CD8-positive, alpha-beta memory T cell (primary cell): ENCODE data around the gene LYPD5. TPM values are rescaled to one million over a fixed set of nuclear protein-coding genes. Genes with fewer than 3 reads are reported as not detected.
"Not testable (repeated sequence)": the region's sequence is repeated elsewhere in the genome, so short reads cannot be mapped to it uniquely, and the experiment has no call there.

Source experiments
- CTCF ChIA-PET: fragments of 350-600 bp; sonication (Branson Sonifier 250); formaldehyde crosslinking; loops from one replicate; lab custom pipeline; 2021; ENCODE audit warnings: antibody characterized with exemption; lab: Charles Lee
- POLR2A ChIA-PET: fragments of 350-600 bp; sonication (Branson Sonifier 250); formaldehyde crosslinking; loops from one replicate; lab custom pipeline; 2021; ENCODE audit warnings: antibody characterized with exemption; lab: Charles Lee
- DNase-seq, 5 donors: peaks; one replicate each; pipeline versions ENCODE4 v3.0.0 to v3.0.0-alpha.2; 2020 to 2022; ENCODE audit warnings: mixed read lengths in 1 of 5
- H3K27ac ChIP-seq: one replicate; pipeline ENCODE4 v1.7.0; 2013; ENCODE audit warnings: low read depth, mild to moderate bottlenecking, low read length, moderate library complexity
- H3K27me3 ChIP-seq: 2 replicates; pipeline ENCODE4 v1.7.0; 2013; ENCODE audit warnings: low read length, mild to moderate bottlenecking; ENCODE audit not compliant: insufficient read depth, poor library complexity, severe bottlenecking
- H3K36me3 ChIP-seq: 2 replicates; pipeline ENCODE4 v1.7.0; 2013; ENCODE audit warnings: mild to moderate bottlenecking, low read length, moderate library complexity; ENCODE audit not compliant: insufficient read depth
- H3K4me1 ChIP-seq: 2 replicates; pipeline ENCODE4 v1.7.0; 2013; ENCODE audit warnings: mild to moderate bottlenecking, low read length, moderate library complexity; ENCODE audit not compliant: insufficient read depth
- H3K4me3 ChIP-seq: 2 replicates; pipeline ENCODE4 v1.7.0; 2013; ENCODE audit warnings: mild to moderate bottlenecking, low read length
- H3K9me3 ChIP-seq: 2 replicates; pipeline ENCODE4 v1.7.0; 2013; ENCODE audit warnings: mild to moderate bottlenecking, low read length
- H3K27ac Mint-ChIP-seq, 8 donors: one replicate each; pipeline ENCODE4 v1.8.0; 2020 to 2021; ENCODE audit warnings: mixed read lengths in 8 of 8, mild to moderate bottlenecking in 6 of 8, inconsistent platforms in 3 of 8, moderate library complexity in 3 of 8
- H3K27me3 Mint-ChIP-seq, 2 donors: one replicate each; pipeline ENCODE4 v1.8.0; 2020 to 2021; ENCODE audit warnings: mixed read lengths in 2 of 2, mild to moderate bottlenecking in 1 of 2, moderate library complexity in 1 of 2
- H3K36me3 Mint-ChIP-seq, 3 donors: one replicate each; pipeline ENCODE4 v1.8.0; 2020 to 2021; ENCODE audit warnings: mixed read lengths in 3 of 3, inconsistent platforms in 1 of 3, mild to moderate bottlenecking in 1 of 3
- H3K4me1 Mint-ChIP-seq, 3 donors: one replicate each; pipeline ENCODE4 v1.8.0; 2020 to 2021; ENCODE audit warnings: mixed read lengths in 3 of 3, inconsistent platforms in 1 of 3, mild to moderate bottlenecking in 1 of 3
- H3K4me3 Mint-ChIP-seq, 7 donors: one replicate each; pipeline ENCODE4 v1.8.0; 2020 to 2021; ENCODE audit warnings: mixed read lengths in 7 of 7, mild to moderate bottlenecking in 6 of 7, moderate library complexity in 4 of 7, inconsistent platforms in 2 of 7
- H3K9me3 Mint-ChIP-seq, 5 donors: one replicate each; pipeline ENCODE4 v1.8.0; 2020 to 2022; ENCODE audit warnings: mixed read lengths in 5 of 5, mild to moderate bottlenecking in 3 of 5, moderate library complexity in 2 of 5, inconsistent platforms in 1 of 5
- polyA plus RNA-seq: library from polyadenylated mRNA; unstranded; fragments of 300-500 nt; fragmentation: Illumina TruSeq; gene quantifications from one replicate; pipeline ENCODE4 v1.2.3, GENCODE V29; 2021
- total RNA-seq, 2 experiments: library from RNA; stranded (reverse); gene quantifications; one replicate each; pipeline ENCODE4 v1.2.3, GENCODE V29; 2021

The LYPD5 gene
- total and polyA plus RNA-seq, 3 experiments from 2014 or later: 0.68 to 0.80 TPM; not detected in 1

- Mint-ChIP-seq H3K27me3 (peaks cover 23 to 31% of the 10 kb centered on the region in 2 donors), H3K36me3 (peaks cover 0 to 18% (median 16%) of the 10 kb centered on the region in 3 donors), H3K4me3 (peak overlapping the region in 1 of 7 donors; percentile 27), H3K4me1 (peaks cover 26 to 34% (median 31%) of the 10 kb centered on the region in 3 donors)
- H3K9me3 Mint-ChIP-seq, POLR2A ChIA-PET, H3K27ac ChIP-seq, CTCF ChIA-PET, H3K9me3 ChIP-seq, DNase-seq, H3K36me3 ChIP-seq, H3K4me3 ChIP-seq, H3K27ac Mint-ChIP-seq: not testable (repeated sequence)
- Histone ChIP-seq H3K4me1 (peaks cover 14% of the 10 kb centered on the region), H3K27me3 (peaks cover 15% of the 10 kb centered on the region)
Observed at GRCh38 chr19:43824572-43824971, 22.3 kb upstream of the LYPD5 start.

- Mint-ChIP-seq H3K4me1 (peaks cover 26 to 34% (median 31%) of the 10 kb centered on the region in 3 donors), H3K36me3 (peaks cover 0 to 14% (median 10%) of the 10 kb centered on the region in 3 donors), H3K27me3 (peaks cover 23 to 31% of the 10 kb centered on the region in 2 donors), H3K4me3 (peak overlapping the region in 1 of 7 donors; percentile 63)
- H3K36me3 ChIP-seq, H3K27ac Mint-ChIP-seq, POLR2A ChIA-PET, H3K27ac ChIP-seq, DNase-seq, CTCF ChIA-PET, H3K9me3 Mint-ChIP-seq, H3K4me3 ChIP-seq, H3K9me3 ChIP-seq: not testable (repeated sequence)
- peaks cover 14% of the 10 kb centered on the region for H3K4me1 ChIP-seq
- H3K27me3 ChIP-seq: peaks cover 15% of the 10 kb centered on the region
Observed at GRCh38 chr19:43823856-43824255, 21.6 kb upstream of the LYPD5 start.

DNA sequence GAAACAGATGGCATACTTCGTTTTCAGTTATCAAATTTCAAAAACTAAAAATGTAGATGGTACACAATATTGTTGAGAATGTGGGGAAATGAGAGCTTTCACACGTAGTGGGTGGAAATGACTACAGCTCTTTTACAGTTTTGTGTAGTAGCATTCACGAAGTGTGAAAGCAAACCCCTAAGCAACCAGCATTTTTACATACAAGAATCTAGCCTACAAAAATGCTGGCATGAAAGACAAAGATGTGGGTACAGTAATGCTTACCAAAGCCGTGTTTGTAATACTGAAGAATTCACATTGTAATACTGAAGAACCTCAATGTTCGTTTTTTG is 18.6 kb upstream of the LYPD5 start:
- peaks cover 0 to 8% (median 0%) of the 10 kb centered on the region in 5 donors for H3K9me3 Mint-ChIP-seq
- H3K4me1 ChIP-seq: no peaks in the 10 kb centered on the region
- H3K27me3 ChIP-seq: peaks cover 19% of the 10 kb centered on the region
- peaks cover 9 to 11% (median 9%) of the 10 kb centered on the region in 3 donors for H3K4me1 Mint-ChIP-seq
- H3K4me3 ChIP-seq: no peak overlapping the region
- no peaks in the 10 kb centered on the region for H3K9me3 ChIP-seq
- H3K27me3 Mint-ChIP-seq: peaks cover 28 to 48% of the 10 kb centered on the region in 2 donors
- no peak overlapping the region for H3K27ac Mint-ChIP-seq
- CTCF ChIA-PET: no interaction called here
- POLR2A ChIA-PET: no interaction called here
- H3K4me3 Mint-ChIP-seq: peak overlapping the region in 6 of 7 donors; percentile 36 to 87 (median 81)
- H3K36me3 Mint-ChIP-seq: peaks cover 0 to 18% (median 0%) of the 10 kb centered on the region in 3 donors
- no peaks in the 10 kb centered on the region for H3K36me3 ChIP-seq
- no peak overlapping the region for H3K27ac ChIP-seq
- DNase-seq: no peak

GRCh38 chr19:43820098-43820883 is 18.0 kb upstream of the LYPD5 start:
- peaks cover 19% of the 10 kb centered on the region for H3K27me3 ChIP-seq
- peaks cover 28 to 49% of the 10 kb centered on the region in 2 donors for H3K27me3 Mint-ChIP-seq
- peaks cover 0 to 18% (median 0%) of the 10 kb centered on the region in 3 donors for H3K36me3 Mint-ChIP-seq
- peak overlapping the region; percentile 21 for H3K4me3 ChIP-seq
- ChIA-PET POLR2A (no interaction called here), CTCF (no interaction called here)
- peaks cover 9 to 11% (median 9%) of the 10 kb centered on the region in 3 donors for H3K4me1 Mint-ChIP-seq
- H3K27ac Mint-ChIP-seq: peak overlapping the region in 3 of 8 donors; percentile 67 to 73 (median 68)
- no peaks in the 10 kb centered on the region for H3K9me3 ChIP-seq
- no peaks in the 10 kb centered on the region for H3K36me3 ChIP-seq
- peak overlapping the region; percentile 36 to 90 (median 82) for H3K4me3 Mint-ChIP-seq
- H3K27ac ChIP-seq: no peak overlapping the region
- H3K9me3 Mint-ChIP-seq: peaks cover 0 to 8% (median 0%) of the 10 kb centered on the region in 5 donors
- H3K4me1 ChIP-seq: no peaks in the 10 kb centered on the region
- DNase-seq: peak in 1 of 5 donors; percentile 16

GRCh38 chr19:43818500-43818899 is 16.3 kb upstream of the LYPD5 start:
- peaks cover 19% of the 10 kb centered on the region for H3K27me3 ChIP-seq
- H3K27ac ChIP-seq: no peak overlapping the region
- no peak for DNase-seq
- ChIA-PET CTCF (interaction anchor here (1.4 kb wide), 1 partner anchor 73 kb away, joined by 3 read pairs; no protein-coding TSS in a partner anchor), POLR2A (no interaction called here)
- no peak overlapping the region for H3K4me3 ChIP-seq
- H3K4me1 ChIP-seq: no peaks in the 10 kb centered on the region
- H3K4me1 Mint-ChIP-seq: peaks cover 9 to 11% (median 9%) of the 10 kb centered on the region in 3 donors
- no peaks in the 10 kb centered on the region for H3K36me3 ChIP-seq
- no peak overlapping the region for H3K27ac Mint-ChIP-seq
- H3K27me3 Mint-ChIP-seq: peaks cover 25 to 53% of the 10 kb centered on the region in 2 donors
- no peaks in the 10 kb centered on the region for H3K9me3 ChIP-seq
- H3K9me3 Mint-ChIP-seq: peaks cover 0 to 8% (median 0%) of the 10 kb centered on the region in 5 donors
- no peak overlapping the region for H3K4me3 Mint-ChIP-seq
- H3K36me3 Mint-ChIP-seq: peaks cover 0 to 15% (median 0%) of the 10 kb centered on the region in 3 donors

GRCh38 chr19:43817454-43817853 is 15.2 kb upstream of the LYPD5 start:
- H3K27ac ChIP-seq, H3K4me1 ChIP-seq, H3K4me3 Mint-ChIP-seq, DNase-seq, H3K36me3 ChIP-seq, H3K9me3 ChIP-seq, POLR2A ChIA-PET, H3K4me3 ChIP-seq, H3K9me3 Mint-ChIP-seq, H3K27ac Mint-ChIP-seq: not testable (repeated sequence)
- Mint-ChIP-seq H3K36me3 (peaks cover 0 to 15% (median 0%) of the 10 kb centered on the region in 3 donors), H3K4me1 (peaks cover 9 to 13% (median 11%) of the 10 kb centered on the region in 3 donors), H3K27me3 (peaks cover 29 to 54% of the 10 kb centered on the region in 2 donors)
- peaks cover 19% of the 10 kb centered on the region for H3K27me3 ChIP-seq
- CTCF ChIA-PET: interaction anchor here (1.4 kb wide), 1 partner anchor 72 kb away, joined by 3 read pairs; no protein-coding TSS in a partner anchor

DNA sequence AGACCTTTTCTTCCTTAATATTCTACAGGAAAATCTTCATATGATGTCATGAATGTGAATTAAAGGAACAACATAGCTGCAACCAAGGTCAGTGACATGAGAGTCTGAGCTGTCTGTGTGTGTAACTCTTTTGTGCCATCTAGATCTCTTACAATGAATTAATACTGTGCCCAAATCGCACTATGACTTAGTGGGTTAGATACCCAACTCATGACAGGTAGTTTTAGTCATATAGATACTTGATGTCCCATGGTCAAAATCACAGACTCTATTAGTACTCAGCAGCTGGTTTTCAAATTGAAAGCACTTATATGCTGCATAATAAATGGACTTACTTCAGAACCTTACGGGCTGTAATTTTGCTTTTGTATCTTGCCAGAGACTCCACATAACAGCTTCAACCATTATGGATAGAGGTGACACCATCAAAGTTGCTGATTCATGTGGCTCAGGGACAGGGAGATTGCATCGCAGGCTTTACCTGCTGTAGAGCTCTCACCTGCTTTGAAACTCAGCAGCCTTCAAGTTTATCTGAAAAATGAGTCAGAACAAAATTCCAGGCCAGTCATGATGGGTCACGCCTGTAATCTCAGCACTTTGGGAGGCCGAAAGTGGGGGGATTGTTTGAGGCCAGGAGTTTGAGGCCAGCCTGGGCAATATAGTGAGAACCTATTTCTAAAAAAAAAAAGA is 12.6 kb upstream of the LYPD5 start:
- Mint-ChIP-seq H3K4me1 (peaks cover 0 to 4% (median under 1%) of the 10 kb centered on the region in 3 donors), H3K27ac (no peak overlapping the region), H3K27me3 (peaks cover 14 to 42% of the 10 kb centered on the region in 2 donors), H3K9me3 (peaks cover 0 to 3% (median 0%) of the 10 kb centered on the region in 5 donors), H3K36me3 (peaks cover 0 to 7% (median 0%) of the 10 kb centered on the region in 3 donors), H3K4me3 (no peak overlapping the region)
- Histone ChIP-seq H3K4me1 (no peaks in the 10 kb centered on the region), H3K27me3 (peaks cover 7% of the 10 kb centered on the region), H3K36me3 (no peaks in the 10 kb centered on the region), H3K4me3 (no peak overlapping the region), H3K9me3 (no peaks in the 10 kb centered on the region), H3K27ac (no peak overlapping the region)
- POLR2A ChIA-PET: no interaction called here
- DNase-seq: no peak
- CTCF ChIA-PET: no interaction called here
